KMS-11 (cell line): ENCODE results near the gene HOXB13.

Source experiments
- H2AFZ ChIP-seq: fragments of 200-600 bp; sonication (generic); 2 replicates; pipeline ENCODE4 v1.6.1; 2016; ENCODE audit warnings: antibody characterized with exemption, mixed run types, low read depth
- H3K27ac ChIP-seq: fragments of 200-600 bp; sonication (generic); 2 replicates; pipeline ENCODE4 v1.6.1; 2016; ENCODE audit warnings: mild to moderate bottlenecking, mixed run types
- H3K27me3 ChIP-seq: fragments of 200-600 bp; sonication (generic); 2 replicates; pipeline ENCODE4 v1.6.1; 2017; ENCODE audit warnings: mild to moderate bottlenecking, low read depth, mixed run types, moderate library complexity; ENCODE audit not compliant: insufficient read depth
- H3K36me3 ChIP-seq: fragments of 200-600 bp; sonication (generic); 2 replicates; pipeline ENCODE4 v1.6.1; 2017; ENCODE audit warnings: mild to moderate bottlenecking, mixed run types; ENCODE audit not compliant: insufficient read depth
- H3K4me1 ChIP-seq: fragments of 200-600 bp; sonication (generic); 2 replicates; pipeline ENCODE4 v1.6.1; 2016; ENCODE audit warnings: mild to moderate bottlenecking, low read depth, mixed run types; ENCODE audit not compliant: poor library complexity, severe bottlenecking
- H3K4me2 ChIP-seq: fragments of 200-600 bp; sonication (generic); 2 replicates; pipeline ENCODE4 v1.7.0; 2016; ENCODE audit warnings: mild to moderate bottlenecking, mixed run types
- H3K4me3 ChIP-seq: fragments of 200-600 bp; sonication (generic); IDR thresholded peaks from 2 replicates; pipeline ENCODE4 v1.6.1; 2017; ENCODE audit warnings: low read depth, low read length, mixed read lengths; ENCODE audit not compliant: insufficient read depth
- H3K79me2 ChIP-seq: fragments of 200-600 bp; sonication (generic); 2 replicates; pipeline ENCODE4 v1.6.1; 2016; ENCODE audit warnings: low read depth, mixed run types; ENCODE audit not compliant: insufficient read depth
- H3K9ac ChIP-seq: fragments of 200-600 bp; sonication (generic); 2 replicates; pipeline ENCODE4 v1.6.1; 2016; ENCODE audit warnings: mild to moderate bottlenecking, mixed run types
- H4K20me1 ChIP-seq: fragments of 200-600 bp; sonication (generic); 2 replicates; pipeline ENCODE4 v1.6.1; 2016; ENCODE audit warnings: mild to moderate bottlenecking, mixed run types; ENCODE audit not compliant: insufficient read depth
- CTCF ChIP-seq: fragments of 200-600 bp; sonication (generic); conservative IDR thresholded peaks from 2 replicates; pipeline ENCODE4 v1.6.1; 2017; ENCODE audit warnings: low read depth, mild to moderate bottlenecking, antibody characterized with exemption, low read length, moderate library complexity, mixed read lengths

The HOXB13 gene

GRCh38 chr17:48733632-48734328 lies 5.2 kb upstream of the HOXB13 start:
- H3K27ac ChIP-seq = no peak overlapping the region
- H3K79me2 ChIP-seq = no peaks in the 10 kb centered on the region
- H3K36me3 ChIP-seq = no peaks in the 10 kb centered on the region
- no peak overlapping the region for H2AFZ ChIP-seq
- H4K20me1 ChIP-seq = no peaks in the 10 kb centered on the region
- H3K4me1 ChIP-seq = no peaks in the 10 kb centered on the region
- no peak overlapping the region for H3K9ac ChIP-seq
- H3K4me3 ChIP-seq = no peak overlapping the region
- H3K27me3 ChIP-seq = peaks cover 30% of the 10 kb centered on the region; the same call in 1 of the 2 replicates
- no peak overlapping the region for H3K4me2 ChIP-seq
- TF ChIP-seq CTCF = no peak

GRCh38 chr17:48732688-48733629 lies 4.4 kb upstream of the HOXB13 start:
- no peak for TF ChIP-seq CTCF
- no peak overlapping the region for H3K9ac ChIP-seq
- H3K79me2 ChIP-seq = no peaks in the 10 kb centered on the region
- no peak overlapping the region for H3K27ac ChIP-seq
- H3K4me1 ChIP-seq = no peaks in the 10 kb centered on the region
- H3K4me2 ChIP-seq = no peak overlapping the region
- H3K27me3 ChIP-seq = peaks cover 26% of the 10 kb centered on the region; the same call in 1 of the 2 replicates
- H2AFZ ChIP-seq = no peak overlapping the region
- H4K20me1 ChIP-seq = no peaks in the 10 kb centered on the region
- H3K4me3 ChIP-seq = no peak overlapping the region
- no peaks in the 10 kb centered on the region for H3K36me3 ChIP-seq

- Histone ChIP-seq H3K4me1 (no peaks in the 10 kb centered on the region), H3K27me3 (peaks cover 21% of the 10 kb centered on the region; the same call in 1 of the 2 replicates), H3K4me3 (no peak overlapping the region), H3K27ac (no peak overlapping the region), H4K20me1 (no peaks in the 10 kb centered on the region), H3K4me2 (no peak overlapping the region), H3K36me3 (no peaks in the 10 kb centered on the region), H3K79me2 (no peaks in the 10 kb centered on the region), H2AFZ (no peak overlapping the region), H3K9ac (no peak overlapping the region)
- TF ChIP-seq CTCF = no peak
Measured at GRCh38 chr17:48731355-48731754, 2.8 kb upstream of the HOXB13 start.

GRCh38 chr17:48730240-48730550 lies 1.6 kb upstream of the HOXB13 start:
- no peak overlapping the region for H3K4me2 ChIP-seq
- no peak for TF ChIP-seq CTCF
- H3K36me3 ChIP-seq = no peaks in the 10 kb centered on the region
- H2AFZ ChIP-seq = no peak overlapping the region
- H3K9ac ChIP-seq = no peak overlapping the region
- no peak overlapping the region for H3K4me3 ChIP-seq
- no peaks in the 10 kb centered on the region for H3K4me1 ChIP-seq
- H4K20me1 ChIP-seq = no peaks in the 10 kb centered on the region
- no peaks in the 10 kb centered on the region for H3K79me2 ChIP-seq
- H3K27ac ChIP-seq = no peak overlapping the region
- peaks cover 20% of the 10 kb centered on the region; the same call in 1 of the 2 replicates for H3K27me3 ChIP-seq
